B cell (primary cell): Measurements from ENCODE around the gene KCNQ1OT1.

Experiments
- EZH2 ChIP-seq: IDR thresholded peaks from 2 replicates; pipeline ENCODE4 v1.6.1; 2012; ENCODE audit warnings: borderline replicate concordance, low read depth, mild to moderate bottlenecking, moderate library complexity, low read length; ENCODE audit not compliant: insufficient read depth, poor library complexity, severe bottlenecking
- TF ChIP-seq, protein P1 (sequence below): fragments of 200-600 bp; IDR thresholded peaks from one replicate; pipeline ENCODE4 v1.8.0; 2022; ENCODE audit warnings: antibody characterized with exemption, mild to moderate bottlenecking

GRCh38 chr11:2689651-2690575 is 9.9 kb downstream of the KCNQ1OT1 start:
- TF ChIP-seq, protein P1, sequence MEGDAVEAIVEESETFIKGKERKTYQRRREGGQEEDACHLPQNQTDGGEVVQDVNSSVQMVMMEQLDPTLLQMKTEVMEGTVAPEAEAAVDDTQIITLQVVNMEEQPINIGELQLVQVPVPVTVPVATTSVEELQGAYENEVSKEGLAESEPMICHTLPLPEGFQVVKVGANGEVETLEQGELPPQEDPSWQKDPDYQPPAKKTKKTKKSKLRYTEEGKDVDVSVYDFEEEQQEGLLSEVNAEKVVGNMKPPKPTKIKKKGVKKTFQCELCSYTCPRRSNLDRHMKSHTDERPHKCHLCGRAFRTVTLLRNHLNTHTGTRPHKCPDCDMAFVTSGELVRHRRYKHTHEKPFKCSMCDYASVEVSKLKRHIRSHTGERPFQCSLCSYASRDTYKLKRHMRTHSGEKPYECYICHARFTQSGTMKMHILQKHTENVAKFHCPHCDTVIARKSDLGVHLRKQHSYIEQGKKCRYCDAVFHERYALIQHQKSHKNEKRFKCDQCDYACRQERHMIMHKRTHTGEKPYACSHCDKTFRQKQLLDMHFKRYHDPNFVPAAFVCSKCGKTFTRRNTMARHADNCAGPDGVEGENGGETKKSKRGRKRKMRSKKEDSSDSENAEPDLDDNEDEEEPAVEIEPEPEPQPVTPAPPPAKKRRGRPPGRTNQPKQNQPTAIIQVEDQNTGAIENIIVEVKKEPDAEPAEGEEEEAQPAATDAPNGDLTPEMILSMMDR, result no peak
- no peak for TF ChIP-seq EZH2
